PC-3 (cell line): Measurements from ENCODE around the gene ARHGEF2.

ENCODE experiments used
- CTCF ChIP-seq: fragments of 300-600 bp; sonication (generic); conservative IDR thresholded peaks from 2 replicates; pipeline ENCODE4 v1.5.1; 2017; ENCODE audit warnings: antibody characterized with exemption, low read depth, mild to moderate bottlenecking, low read length
- EZH2 ChIP-seq: fragments of 300-600 bp; sonication (generic); IDR thresholded peaks from one replicate; pipeline ENCODE4 v1.6.1; 2017; ENCODE audit warnings: antibody characterized with exemption, mild to moderate bottlenecking, low read length; ENCODE audit not compliant: unreplicated experiment
- EZH2phosphoT487 ChIP-seq: fragments of 300-600 bp; sonication (generic); IDR thresholded peaks from 2 replicates; pipeline ENCODE4 v1.6.1; 2018; ENCODE audit warnings: mild to moderate bottlenecking, antibody characterized with exemption, low read length, borderline replicate concordance

DNA sequence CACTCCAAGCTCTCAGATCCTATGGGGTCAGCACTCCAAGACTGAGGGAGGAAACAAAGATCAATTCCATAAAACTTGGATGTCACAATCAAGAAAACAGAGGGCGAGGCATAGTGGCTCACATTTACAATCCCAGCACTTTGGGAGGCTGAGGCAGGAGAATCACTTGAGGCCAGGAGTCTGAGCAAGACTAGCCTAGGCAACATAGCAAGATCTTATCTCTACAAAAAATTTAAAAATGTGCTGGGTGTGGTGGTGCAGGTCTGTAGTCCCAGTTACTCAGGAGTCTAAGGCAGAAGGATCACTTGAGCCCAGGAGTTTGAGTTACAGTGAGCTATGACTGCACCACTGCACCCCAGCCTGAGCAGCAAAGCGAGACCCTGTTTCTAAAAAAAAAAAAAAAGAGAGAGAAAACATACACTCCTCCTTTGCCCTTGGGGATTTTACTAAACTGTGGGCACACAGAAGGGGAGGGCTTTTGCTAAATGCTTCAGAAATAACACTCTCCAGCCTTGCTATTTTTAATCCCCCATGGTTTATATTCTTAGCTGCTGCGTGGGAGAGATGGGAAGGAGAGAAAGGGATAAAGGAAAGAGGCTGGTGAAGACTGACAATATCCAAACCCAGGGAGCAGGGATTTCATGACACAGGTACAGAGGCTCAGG lies 18.1 kb downstream of the ARHGEF2 start:
- TF ChIP-seq CTCF (no peak), EZH2phosphoT487 (no peak), EZH2 (no peak)
